ENCODE measurements around the gene TLX2.

Gene TLX2

GRCh38 chr2:74564222-74564621, 50.0 kb downstream of the TLX2 start:
- intact Hi-C loops (cut with DNase I): no loop called here
- no peak for DNase-seq

DNA sequence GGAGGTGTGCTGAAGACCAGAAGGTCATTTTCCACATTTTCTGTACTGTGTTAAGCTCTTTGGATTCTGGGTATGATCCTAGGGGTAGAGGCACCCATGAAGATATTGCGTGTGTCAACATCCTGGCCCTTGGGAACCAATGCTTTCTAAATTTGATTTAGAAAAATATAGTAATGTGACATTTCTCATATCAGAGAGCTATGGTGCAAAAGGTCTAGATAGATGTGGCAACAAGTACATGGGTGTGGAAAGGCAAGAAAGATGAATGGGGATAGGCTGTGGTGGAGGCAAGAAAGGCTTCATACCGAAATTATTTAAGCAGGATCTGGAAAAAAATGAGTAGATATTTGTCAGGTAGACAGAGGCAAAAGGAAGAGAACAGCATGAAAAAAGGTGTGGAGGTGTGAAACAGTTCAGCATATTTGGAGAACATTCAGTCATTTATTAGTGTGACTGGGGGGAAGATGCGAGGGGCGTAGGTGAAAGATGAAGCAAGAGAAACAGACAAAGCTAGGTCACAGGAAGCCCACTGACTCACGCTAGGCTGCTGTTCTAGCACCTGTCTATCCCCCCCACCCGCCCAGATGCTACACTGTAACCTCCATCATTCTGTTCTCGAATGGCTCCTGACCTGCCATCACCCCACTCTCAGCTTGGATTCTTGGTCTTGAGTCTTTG, 52.0 kb downstream of the TLX2 start:
- no peak for DNase-seq
- intact Hi-C loops (cut with DNase I): no loop called here

DNA sequence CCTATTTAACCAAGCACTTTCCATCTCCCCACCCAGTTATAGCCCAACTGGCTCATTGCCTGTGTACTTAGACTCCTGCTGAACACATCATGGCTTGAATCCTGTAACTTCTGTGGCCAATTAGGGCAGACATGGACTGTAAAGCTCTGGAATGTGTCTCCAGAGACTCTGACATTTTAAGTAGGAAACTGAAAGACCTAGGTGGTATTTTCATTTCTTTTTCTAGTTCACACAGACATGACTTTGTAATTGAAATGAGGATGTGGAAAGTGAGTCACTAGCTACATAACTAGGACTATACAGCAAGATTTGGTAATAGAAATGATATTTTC, 52.5 kb downstream of the TLX2 start:
- no peak for DNase-seq
- intact Hi-C loops (cut with DNase I): no loop called here

Measured in head of caudate nucleus (tissue), 42 donors.